ENCODE data around the gene KCNIP1.

DNA sequence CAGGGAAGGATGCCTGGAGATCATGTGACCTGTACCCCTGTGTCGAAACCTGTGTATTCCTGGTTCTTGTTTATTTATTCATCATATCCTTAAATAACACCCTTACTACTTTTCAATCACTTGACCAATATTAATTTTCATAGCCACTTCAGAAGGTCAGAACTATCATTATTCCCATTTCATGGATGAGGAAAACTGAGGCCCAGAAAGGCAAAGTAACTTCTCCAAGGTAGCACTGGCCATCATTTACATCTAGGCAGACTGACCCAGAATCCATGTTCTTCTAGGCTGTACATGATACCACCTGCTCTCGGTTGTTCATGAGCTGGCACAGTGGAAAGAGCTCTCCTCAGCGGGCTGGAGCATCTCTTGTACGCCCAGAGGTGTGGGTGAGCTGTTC, 49.4 kb downstream of the KCNIP1 start:
- no peak for TF ChIP-seq POLR2AphosphoS5 (IDR thresholded peaks at IDR 0.05)
- TF ChIP-seq, protein P1, sequence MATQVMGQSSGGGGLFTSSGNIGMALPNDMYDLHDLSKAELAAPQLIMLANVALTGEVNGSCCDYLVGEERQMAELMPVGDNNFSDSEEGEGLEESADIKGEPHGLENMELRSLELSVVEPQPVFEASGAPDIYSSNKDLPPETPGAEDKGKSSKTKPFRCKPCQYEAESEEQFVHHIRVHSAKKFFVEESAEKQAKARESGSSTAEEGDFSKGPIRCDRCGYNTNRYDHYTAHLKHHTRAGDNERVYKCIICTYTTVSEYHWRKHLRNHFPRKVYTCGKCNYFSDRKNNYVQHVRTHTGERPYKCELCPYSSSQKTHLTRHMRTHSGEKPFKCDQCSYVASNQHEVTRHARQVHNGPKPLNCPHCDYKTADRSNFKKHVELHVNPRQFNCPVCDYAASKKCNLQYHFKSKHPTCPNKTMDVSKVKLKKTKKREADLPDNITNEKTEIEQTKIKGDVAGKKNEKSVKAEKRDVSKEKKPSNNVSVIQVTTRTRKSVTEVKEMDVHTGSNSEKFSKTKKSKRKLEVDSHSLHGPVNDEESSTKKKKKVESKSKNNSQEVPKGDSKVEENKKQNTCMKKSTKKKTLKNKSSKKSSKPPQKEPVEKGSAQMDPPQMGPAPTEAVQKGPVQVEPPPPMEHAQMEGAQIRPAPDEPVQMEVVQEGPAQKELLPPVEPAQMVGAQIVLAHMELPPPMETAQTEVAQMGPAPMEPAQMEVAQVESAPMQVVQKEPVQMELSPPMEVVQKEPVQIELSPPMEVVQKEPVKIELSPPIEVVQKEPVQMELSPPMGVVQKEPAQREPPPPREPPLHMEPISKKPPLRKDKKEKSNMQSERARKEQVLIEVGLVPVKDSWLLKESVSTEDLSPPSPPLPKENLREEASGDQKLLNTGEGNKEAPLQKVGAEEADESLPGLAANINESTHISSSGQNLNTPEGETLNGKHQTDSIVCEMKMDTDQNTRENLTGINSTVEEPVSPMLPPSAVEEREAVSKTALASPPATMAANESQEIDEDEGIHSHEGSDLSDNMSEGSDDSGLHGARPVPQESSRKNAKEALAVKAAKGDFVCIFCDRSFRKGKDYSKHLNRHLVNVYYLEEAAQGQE (IDR thresholded peaks at IDR 0.05; ENCODE audit: borderline replicate concordance), result no peak
- TF ChIP-seq, protein P2, sequence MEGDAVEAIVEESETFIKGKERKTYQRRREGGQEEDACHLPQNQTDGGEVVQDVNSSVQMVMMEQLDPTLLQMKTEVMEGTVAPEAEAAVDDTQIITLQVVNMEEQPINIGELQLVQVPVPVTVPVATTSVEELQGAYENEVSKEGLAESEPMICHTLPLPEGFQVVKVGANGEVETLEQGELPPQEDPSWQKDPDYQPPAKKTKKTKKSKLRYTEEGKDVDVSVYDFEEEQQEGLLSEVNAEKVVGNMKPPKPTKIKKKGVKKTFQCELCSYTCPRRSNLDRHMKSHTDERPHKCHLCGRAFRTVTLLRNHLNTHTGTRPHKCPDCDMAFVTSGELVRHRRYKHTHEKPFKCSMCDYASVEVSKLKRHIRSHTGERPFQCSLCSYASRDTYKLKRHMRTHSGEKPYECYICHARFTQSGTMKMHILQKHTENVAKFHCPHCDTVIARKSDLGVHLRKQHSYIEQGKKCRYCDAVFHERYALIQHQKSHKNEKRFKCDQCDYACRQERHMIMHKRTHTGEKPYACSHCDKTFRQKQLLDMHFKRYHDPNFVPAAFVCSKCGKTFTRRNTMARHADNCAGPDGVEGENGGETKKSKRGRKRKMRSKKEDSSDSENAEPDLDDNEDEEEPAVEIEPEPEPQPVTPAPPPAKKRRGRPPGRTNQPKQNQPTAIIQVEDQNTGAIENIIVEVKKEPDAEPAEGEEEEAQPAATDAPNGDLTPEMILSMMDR (IDR thresholded peaks at IDR 0.05; ENCODE audit: poor library complexity, severe bottlenecking), result no peak
